ENCODE data around the gene SHTN1.

Gene SHTN1

DNA sequence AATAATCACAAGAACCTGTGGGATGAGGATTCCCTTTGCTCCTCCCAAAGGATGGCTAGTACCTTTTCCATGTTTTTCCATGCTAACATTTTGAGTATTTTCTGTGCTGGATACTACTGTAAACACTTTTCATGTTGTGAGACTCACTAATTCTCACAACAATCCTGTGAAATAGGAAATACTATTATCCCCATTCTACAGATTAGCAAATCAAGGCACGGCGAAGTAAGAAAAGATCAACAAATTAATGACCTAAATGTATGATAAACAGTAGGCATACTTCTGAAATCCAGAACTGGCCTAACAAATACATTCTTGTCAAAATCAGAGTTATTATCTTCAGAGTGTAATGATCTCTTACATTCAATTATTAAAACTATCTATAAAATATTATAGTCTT, 86.4 kb downstream of the SHTN1 start:
- DNase-seq (ENCODE audit: low read depth), result no peak

DNA sequence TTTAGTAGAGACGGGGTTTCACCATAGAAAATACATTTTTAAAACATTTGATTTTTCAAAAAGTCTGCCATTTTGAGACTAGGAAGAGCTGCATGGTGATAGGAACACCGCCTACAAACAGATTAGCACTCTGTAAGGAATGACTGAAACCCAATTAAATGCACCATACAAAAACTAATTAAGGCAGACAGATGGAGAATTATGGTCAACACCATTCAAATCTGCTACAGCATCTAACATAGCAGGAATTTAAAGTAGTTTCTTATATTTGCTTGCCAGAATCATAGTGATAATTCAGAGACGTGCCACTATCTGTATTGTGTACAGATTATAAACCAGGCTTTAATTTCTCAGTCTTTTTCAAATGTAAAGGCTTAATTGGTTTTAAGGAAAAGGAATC, 87.5 kb downstream of the SHTN1 start:
- DNase-seq (ENCODE audit: low read depth), result no peak

DNA sequence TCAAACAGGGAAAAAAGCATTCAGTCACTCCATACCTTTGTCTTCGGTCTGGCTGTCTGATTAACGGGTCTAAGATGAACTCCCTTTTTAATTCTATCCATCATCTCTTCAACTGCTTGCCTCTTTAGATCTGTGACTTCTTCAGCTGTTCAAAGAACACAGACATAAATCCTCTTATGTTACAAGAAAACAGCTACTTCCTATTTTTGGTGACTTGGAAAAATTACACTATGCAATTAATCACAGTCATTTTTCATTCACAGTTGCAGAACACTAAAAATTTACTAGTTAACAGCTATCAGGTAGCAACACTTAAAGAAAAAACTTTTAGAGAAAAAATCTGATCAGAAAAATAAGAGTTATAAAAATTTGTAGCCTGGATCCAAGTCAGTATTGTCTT, 89.6 kb downstream of the SHTN1 start:
- DNase-seq (ENCODE audit: low read depth), result no peak

DNA sequence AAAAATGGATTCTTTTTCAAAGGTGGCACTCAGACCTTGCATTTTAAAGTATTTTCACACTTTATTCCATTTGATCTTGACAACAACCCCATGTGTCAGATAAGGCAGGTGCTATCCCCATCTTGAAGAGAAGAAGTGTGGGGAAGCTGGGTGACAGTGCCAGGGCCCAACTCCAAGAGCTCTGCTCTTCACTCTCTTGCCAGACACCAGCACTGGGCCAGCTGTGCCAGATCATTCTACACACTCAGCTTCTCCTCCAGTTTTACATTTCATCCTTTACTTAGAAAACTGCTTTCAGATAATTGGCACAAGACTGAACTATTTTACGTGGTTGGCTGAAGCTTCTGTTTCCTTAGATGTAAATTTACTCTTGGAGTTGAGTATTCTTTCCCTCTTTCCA, 91.3 kb downstream of the SHTN1 start:
- no peak for DNase-seq (ENCODE audit: low read depth)

DNA sequence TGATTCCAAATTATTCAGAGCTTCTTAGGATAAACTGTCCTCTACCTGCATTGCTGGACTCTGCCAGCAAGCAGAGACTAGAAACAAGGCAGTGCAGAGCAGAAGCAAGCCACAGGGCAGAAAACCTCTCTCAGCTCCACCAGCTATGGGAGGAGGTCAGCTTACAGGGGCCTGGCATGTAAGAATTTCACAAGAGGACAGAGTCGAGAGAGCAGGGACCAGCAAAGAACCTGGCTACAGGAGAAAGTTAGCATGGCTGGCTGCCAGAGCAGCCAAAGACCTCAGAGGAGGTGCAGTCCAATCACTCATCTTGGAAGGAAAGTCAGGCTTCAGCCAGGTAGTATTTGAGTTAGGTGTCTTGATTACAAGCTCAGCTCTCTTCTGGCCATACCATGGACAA, 92.8 kb downstream of the SHTN1 start:
- DNase-seq (ENCODE audit: low read depth), result no peak

DNA sequence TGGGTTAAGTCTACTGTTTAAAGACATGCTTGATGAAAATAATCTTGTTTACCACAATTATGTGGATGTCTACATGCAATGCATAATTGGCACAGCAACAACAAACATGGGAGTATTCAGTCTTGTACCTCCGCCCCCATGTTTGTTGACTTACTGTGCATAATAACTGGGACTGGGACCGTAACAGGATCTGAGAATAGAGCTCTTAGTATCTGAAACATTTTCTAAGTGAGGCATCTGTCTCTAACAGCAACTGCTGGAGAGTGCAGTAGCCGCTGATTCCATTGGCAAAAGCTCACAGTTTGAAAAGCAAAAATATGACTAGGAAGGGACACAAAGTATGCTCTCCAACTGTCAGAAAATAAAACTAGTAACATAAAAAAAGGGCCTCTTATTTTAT, 94.1 kb downstream of the SHTN1 start:
- no peak for DNase-seq (ENCODE audit: low read depth)

DNA sequence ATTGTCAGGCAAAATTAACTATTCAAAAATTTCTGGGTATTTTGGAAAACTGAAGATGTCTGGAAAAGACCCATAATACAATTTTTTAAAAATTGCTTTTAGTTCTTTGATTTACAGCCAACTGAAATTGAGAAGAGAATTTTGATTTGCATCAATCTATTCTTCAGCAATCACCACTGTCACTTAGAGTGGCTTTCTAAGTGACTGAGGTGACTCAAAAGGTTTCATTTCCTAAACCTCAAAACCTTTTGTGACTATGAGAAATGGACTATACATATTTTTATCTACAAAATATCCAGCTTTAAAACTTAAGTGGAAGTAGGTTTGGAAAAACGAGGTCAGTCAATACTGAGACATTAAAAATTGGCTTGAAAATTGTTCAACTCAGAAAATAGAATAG, 95.7 kb downstream of the SHTN1 start:
- no peak for DNase-seq (ENCODE audit: low read depth)

DNA sequence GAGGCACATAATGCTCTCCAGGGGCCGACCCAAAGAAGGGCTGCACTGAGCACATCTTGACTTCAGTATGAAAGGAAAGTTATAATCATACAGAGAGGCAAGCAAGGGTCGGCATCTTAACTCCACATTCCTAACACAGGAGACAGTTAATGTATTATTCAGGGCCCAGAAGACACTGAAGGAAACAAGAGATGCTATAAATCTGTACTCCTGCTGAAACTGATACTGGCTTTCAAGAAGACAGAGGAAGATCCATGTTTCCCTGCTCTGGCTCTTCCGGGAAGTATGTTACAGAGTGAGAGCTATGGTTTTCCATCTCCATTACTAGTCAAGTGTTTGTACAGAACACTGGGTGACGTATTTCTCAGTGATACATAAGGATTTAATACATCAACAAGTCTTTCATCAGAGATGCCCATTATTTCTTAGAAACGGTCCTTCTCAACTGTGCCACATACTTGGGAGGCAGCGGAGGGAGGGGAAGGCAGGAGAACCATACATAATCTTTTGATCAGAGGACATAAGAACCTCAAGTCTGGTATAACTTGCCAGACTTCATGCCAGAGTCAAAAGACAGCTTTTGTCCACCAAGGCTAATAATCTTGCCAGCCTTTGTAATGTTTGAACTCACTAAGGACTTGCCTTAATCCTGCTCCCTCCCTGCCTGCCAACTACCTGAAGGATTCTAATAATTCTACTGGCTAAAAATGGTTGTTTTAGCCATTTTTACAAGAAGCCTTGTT, 97.6 kb downstream of the SHTN1 start:
- DNase-seq (ENCODE audit: low read depth), result no peak

DNA sequence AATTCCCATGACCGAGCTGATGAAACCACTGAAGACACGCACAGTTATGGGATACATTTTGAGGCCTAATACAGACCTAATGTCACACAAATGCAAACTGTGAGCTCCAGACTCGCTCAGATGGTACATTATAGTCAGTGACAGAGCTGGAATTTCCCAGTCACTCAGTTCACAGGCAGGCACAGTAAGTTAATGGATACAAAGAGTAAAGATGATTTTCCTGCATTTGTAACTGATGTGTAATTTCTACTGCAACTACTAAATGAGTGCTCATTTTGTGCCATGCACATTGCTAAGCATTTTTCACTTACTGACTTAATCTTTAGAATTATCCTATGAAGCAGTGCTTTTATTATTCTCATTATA, 99.2 kb downstream of the SHTN1 start:
- no peak for DNase-seq (ENCODE audit: low read depth)

DNA sequence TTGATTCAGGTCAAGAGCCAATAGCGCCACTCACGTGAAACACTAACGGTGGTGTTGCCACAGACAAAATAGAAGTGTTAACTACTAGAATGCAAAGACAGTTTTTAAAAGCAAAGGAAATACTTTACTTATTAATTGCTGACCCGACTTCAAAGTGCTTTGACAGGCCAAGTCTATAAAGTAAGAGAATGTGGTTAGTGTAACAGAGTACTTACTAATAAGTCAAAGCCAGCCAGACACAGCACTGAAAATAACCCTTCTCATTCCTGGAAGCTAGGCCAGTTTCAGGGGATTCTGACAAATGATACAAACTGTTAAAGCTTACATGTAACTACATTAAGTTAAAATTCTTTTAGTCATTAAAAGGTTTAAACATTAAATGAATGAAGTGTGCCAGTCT, 105.4 kb downstream of the SHTN1 start:
- no peak for DNase-seq (ENCODE audit: low read depth)

DNA sequence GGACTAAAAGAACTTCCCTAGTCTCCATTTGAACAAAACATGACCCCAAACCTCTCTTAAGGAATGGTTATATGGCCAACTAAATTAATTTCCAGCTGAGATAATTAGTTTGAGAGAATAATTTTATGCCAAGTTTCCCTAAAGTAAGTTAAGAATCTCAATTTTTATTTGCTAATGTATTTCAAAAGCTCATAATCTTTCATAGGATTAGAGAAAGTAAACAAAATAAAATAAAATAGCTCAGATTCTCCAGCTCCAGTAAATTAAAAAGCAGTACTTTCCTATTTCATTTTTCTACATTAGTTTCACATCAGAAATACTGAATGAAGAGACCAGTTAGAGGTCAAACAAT, 111.3 kb downstream of the SHTN1 start:
- no peak for DNase-seq (ENCODE audit: low read depth)

DNA sequence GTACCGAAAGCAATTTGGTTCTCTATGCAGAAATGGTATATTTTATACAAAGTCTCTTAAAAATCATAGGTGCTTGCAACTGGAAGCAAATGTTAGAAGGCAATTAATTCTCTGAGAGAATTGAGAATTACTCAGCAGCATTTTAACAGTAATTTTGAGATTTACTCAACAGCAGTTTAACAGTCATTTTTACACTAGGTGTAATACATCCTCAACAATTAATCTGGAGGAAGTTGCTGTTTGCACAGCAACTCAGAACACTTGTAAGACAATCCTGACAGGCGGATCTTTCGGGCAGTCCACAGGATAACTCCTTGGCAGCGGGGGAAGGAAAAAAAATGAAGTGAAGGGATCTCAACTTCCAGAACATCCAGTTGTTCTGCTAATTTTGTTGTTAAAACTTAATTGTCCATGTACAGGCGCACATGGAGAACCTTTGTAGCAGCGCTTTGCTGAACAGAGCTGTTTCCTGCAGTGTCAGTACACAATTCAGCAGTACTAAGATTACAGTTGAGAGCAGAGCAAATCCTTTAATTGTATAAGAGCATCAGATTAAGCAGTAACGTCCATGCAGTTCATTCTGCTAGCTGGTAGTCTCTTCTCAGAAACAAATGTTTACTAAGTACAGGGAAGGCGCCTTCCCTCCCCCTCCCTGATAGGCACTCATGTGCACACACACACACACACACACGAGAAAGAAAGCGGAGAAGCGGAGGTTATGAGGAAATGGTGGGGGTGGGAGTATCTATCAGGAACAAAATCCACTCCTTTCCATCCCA, 111.9 kb downstream of the SHTN1 start:
- DNase-seq (ENCODE audit: low read depth), result no peak

DNA sequence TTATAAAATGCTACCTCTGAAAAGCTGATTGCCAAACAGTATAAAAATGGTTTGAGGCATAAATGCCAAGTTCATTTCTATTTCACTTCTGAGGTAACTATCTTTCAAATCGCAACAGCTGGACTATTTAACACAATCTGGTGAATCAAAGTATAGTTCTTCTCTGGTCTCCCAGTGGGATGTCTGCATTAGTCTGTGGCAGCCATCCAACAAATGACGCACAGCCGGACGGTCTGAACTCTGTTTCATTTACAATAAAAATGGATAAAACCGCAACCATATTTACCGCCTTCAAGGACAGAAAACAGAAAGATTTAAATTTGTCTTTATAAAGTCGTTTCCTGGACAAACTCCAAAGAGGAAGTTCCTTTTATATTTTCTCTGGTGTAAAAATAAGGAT, 113.8 kb downstream of the SHTN1 start:
- DNase-seq (ENCODE audit: low read depth), result no peak

DNA sequence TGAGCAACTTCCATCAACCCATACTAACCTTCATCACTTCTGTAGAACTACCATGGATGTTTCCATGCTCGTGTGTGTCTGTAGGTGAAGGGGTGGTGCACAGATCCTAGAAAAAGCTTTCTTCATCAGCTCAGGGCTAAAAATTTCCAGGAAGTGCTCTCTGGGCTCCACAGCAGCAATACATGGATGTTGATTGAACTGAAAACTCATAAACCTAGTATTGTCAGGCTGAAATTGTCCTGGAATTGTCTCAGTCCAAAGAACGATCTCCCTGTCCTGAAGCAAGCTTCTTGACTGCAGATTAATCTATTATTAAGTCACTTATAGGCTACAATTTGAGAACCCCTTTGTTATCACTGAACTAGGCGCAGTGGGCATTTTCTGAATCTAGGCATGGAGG, 115.9 kb downstream of the SHTN1 start:
- no peak for DNase-seq (ENCODE audit: low read depth)

DNA sequence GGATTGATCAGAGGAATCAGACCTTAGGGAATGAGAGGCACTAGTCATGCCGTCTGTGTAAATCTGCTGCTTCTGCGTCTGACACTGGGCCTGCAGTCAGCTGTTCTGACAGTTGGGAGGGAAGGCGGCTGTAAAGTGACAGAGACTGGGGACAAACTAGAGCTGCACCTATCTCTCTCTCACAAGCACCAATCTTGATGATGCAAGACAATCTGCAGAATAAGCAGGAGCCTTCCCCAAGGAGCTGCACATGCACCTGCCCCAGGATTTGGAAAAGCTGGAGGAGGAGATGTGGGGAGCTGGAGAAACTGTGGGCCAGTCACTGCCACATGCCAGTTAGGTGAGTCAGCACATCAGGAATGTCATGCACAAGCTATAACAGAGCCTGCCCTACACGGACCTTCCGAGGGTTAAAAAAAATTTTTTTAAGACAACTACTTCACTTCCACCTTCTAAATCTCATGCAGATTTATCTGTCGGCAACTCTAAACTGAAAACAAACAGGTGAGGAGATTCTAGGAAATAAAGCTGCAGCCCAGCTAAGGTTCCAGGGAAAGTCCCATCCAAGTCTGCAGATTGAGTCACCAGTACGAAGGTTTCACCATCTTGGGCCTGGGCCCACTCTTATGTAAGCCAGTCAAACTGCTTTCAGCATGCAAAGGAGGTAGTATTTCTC, 116.5 kb downstream of the SHTN1 start:
- DNase-seq (ENCODE audit: low read depth), result no peak

DNA sequence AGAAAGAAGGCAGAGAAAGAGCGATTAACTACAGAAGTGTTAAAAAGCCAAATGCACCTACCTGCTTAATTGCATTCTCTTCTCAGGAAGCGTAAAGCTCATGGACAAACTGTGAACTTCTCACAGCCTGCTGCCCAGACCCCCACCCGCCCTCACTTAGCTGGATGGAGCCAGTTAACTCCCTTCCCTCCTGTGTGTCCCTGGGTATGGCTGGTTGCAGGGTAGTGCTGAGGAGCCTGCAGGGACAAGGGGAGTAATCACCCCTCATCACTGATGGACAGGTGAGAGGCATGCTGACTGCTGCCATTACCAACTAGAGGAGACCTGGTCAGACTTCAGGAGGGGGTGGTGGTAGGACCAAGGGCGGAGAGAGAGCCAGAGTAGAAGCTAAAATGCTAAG, 118.2 kb downstream of the SHTN1 start:
- DNase-seq (ENCODE audit: low read depth), result no peak

DNA sequence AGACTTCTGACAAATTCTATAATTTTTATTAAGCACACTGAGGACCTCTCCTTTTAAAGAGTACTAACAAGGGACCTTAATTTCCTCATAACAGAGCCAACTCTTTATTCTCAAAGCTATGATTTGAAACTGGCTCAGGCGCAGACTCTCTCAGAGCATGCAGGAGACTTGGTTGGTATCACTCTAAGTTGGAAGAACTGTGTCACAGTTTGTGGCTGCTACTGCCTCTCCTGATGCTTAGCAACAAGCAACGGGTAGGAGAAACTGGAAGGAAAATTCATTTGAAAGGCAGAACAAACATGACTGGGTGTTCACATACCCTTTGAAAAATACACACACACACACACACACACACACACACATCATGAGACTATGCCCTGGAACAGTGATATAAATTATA, 122.3 kb downstream of the SHTN1 start:
- no peak for DNase-seq (ENCODE audit: low read depth)

DNA sequence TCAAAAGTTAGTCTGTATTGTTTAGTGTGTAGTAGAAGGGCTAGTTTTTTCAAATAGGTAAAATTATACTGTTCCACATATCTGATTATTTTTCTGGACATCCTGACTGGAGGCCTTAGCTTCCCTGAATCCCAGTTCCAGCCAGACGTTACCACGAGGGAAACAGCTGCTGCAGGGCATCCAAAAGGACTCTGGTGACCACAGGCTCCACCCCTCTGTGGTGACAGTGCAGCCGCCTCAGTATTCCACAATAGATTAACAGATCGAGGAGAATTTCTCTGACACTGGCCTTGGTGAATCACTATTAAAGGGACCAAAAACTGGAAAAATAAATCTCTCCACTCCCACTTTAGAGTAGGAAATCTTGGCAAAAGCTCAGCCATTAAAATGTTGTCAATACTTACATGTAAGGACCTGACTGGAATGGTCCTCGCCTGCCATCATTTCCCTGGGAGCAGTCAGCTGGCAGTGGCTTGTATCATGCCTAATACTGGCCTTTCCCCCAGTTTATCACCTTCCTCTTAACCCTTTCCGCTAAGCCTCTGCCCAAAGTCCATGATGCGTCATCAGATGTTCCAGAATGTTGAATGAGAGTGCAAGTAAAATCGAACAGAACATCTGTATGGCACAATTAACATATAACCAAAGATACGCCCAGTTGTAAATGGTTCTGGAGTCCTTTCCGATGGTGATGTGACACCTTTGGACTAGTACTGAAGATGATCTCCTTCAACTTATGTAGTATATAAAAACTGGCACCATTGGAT, 124.1 kb downstream of the SHTN1 start:
- no peak for DNase-seq (ENCODE audit: low read depth)

DNA sequence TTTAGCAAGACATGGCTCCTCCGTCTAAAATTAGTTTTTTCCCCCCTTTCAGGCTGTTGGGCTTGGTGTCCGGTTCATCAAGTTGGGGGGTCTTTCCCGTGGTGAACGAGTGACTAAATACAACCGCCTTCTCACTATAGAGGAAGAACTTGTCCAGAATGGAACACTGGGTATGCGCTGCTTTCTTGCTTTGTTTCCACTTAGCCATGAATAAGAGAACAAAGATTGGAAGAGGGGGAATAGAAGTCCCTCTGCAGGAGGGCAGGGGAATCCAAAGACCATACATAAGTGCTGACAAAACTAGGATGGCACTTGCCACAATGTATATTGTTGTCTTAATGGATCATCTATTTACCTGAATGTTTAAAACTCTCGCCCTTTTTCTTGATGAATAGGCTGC, 125.2 kb downstream of the SHTN1 start:
- no peak for DNase-seq (ENCODE audit: low read depth)

DNA sequence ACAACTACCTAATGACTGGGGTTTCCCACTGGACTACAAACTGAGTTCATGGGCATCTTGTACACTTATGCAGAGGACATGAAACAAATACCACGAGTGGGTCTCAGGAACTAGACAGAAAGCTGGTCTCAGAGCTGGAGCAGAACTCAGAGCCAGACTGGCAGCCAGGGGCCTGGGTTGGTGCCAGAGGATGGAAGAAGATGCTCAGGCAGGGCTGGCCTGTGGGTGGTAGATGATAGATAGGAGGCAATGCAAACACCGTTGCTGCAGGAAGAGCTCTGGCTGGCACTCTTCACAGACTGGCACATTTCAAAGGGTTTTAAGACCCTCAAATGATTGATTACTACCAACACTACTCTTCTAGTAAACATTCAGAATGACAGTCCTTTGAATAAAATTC, 126.9 kb downstream of the SHTN1 start:
- DNase-seq (ENCODE audit: low read depth), result no peak

DNA sequence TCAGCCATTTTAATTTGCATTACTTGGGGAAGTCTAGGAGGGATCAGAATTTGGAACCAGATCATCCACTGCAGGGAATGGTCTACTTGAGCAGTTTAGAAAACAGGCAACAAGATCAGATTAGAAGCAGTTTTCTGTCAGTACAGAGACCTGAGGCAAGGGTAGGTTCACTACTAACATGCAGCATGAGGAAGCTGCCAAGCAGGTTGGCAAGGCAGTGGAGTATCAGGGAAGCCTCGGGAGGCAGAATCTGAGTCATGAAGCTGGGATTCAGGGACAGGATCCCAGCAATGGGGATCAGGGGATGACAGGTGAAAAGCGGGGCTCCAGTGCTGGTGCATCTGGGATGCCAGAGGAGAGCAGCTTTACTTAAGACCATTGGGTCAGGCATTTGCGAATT, 127.6 kb downstream of the SHTN1 start:
- DNase-seq (ENCODE audit: low read depth), result no peak

DNA sequence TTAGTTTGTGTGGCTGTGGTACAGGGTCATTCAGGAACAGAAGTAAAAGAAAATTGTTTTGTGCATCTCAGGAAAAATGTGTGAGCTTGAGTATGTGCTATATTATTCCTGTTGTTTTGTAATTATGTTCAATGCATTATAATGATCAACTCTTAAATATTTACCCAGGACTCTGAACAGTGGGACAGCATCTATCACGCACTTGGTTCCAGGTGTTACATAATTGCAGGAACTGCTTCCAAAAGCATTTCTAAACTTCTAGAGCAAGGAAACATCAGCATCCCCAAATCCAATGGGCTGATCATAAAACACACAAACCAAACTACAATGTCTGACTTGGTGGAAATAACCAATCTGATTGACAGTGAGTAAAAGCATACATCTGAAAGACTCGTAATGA, 129.1 kb downstream of the SHTN1 start:
- no peak for DNase-seq (ENCODE audit: low read depth)

DNA sequence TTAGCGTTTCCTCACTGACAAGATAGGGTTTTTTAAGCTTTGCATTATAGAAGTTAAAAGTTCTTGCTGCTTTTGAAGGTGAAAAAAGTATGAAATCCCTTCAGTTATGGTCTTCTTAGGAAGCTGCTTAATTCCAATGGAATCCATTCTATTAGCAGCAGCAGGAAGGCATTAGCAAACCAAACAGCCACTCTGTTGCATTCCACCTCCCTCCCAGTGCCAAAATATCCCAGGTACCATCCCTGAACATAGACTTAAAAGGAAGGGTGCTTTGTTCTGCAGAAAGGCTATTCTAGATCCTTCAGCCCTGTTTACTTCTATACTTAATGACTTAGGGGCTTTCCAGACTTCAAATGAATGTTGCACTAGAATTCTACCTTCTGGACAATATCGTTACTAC, 131.9 kb downstream of the SHTN1 start:
- DNase-seq (ENCODE audit: low read depth), result no peak
